ENCODE results near the gene BACH2. TPM values are rescaled to one million over a fixed set of nuclear protein-coding genes. Genes with fewer than 3 reads are reported as not detected.
"Not testable (repeated sequence)": the region's sequence is repeated elsewhere in the genome, so short reads cannot be mapped to it uniquely, and the experiment has no call there.

BACH2 gene
- total RNA-seq: 7.7 TPM

GRCh38 chr6:90296341-90297114 lies at the start of gene BACH2:
TSS of gene BACH2 (minus strand) at chr6:90296843. CDS start at chr6:90008844, 287,999 bp downstream.
- no peaks in the 10 kb centered on the region for H3K36me3 ChIP-seq
- intact Hi-C loops (cut with DNase I): loop anchor here (1.0 to 5.0 kb wide), 9 partner anchors 72 to 468 kb away; partner anchors contain the start of genes CASP8AP2 and MAP3K7
- DNase-seq (ENCODE audit: low spot score in 2 of 2): peak; percentile 75 to 96
- peak in 1 of 3 experiments; percentile 18 for TF ChIP-seq CTCF (IDR thresholded peaks at IDR 0.05)
- H3K9me3 ChIP-seq: no peaks in the 10 kb centered on the region
- H3K4me3 ChIP-seq: peak within 1 kb of the TSS; percentile 87 to 94
- H3K4me1 ChIP-seq: peaks cover 2 to 10% of the 10 kb centered on the region in 2 donors
- H3K27ac ChIP-seq: peak within 1 kb of the TSS; percentile 91 to 95
- no peaks in the 10 kb centered on the region for H3K27me3 ChIP-seq

GRCh38 chr6:90343576-90343975 lies 46.9 kb upstream of the BACH2 start:
- no peak for DNase-seq (ENCODE audit: low spot score in 2 of 2)
- H3K27ac ChIP-seq: no peak overlapping the region
- H3K4me3 ChIP-seq: no peak overlapping the region
- no peak for TF ChIP-seq CTCF (IDR thresholded peaks at IDR 0.05)
- no peaks in the 10 kb centered on the region for H3K9me3 ChIP-seq
- intact Hi-C loops (cut with DNase I): no loop called here
- H3K4me1 ChIP-seq: no peaks in the 10 kb centered on the region
- H3K27me3 ChIP-seq: no peaks in the 10 kb centered on the region
- no peaks in the 10 kb centered on the region for H3K36me3 ChIP-seq

- H3K4me1 ChIP-seq: no peaks in the 10 kb centered on the region
- no peak for TF ChIP-seq CTCF (IDR thresholded peaks at IDR 0.05)
- no peak overlapping the region for H3K27ac ChIP-seq
- H3K9me3 ChIP-seq: no peaks in the 10 kb centered on the region
- no peak for DNase-seq (ENCODE audit: low spot score in 2 of 2)
- intact Hi-C loops (cut with DNase I): no loop called here
- H3K4me3 ChIP-seq: no peak overlapping the region
- no peaks in the 10 kb centered on the region for H3K27me3 ChIP-seq
- no peaks in the 10 kb centered on the region for H3K36me3 ChIP-seq
Measured at GRCh38 chr6:90338409-90338808, 41.8 kb upstream of the BACH2 start.

GRCh38 chr6:90336388-90336947 lies 39.8 kb upstream of the BACH2 start:
- no peak for TF ChIP-seq CTCF (IDR thresholded peaks at IDR 0.05)
- H3K4me1 ChIP-seq: no peaks in the 10 kb centered on the region
- DNase-seq (ENCODE audit: low spot score in 2 of 2): no peak
- no peaks in the 10 kb centered on the region for H3K9me3 ChIP-seq
- no peak overlapping the region for H3K27ac ChIP-seq
- no peak overlapping the region for H3K4me3 ChIP-seq
- intact Hi-C loops (cut with DNase I): no loop called here
- no peaks in the 10 kb centered on the region for H3K36me3 ChIP-seq
- no peaks in the 10 kb centered on the region for H3K27me3 ChIP-seq

GRCh38 chr6:90333928-90334327 lies 37.3 kb upstream of the BACH2 start:
- no peaks in the 10 kb centered on the region for H3K36me3 ChIP-seq
- no peaks in the 10 kb centered on the region for H3K4me1 ChIP-seq
- H3K9me3 ChIP-seq: no peaks in the 10 kb centered on the region
- no peak overlapping the region for H3K27ac ChIP-seq
- H3K4me3 ChIP-seq: no peak overlapping the region
- H3K27me3 ChIP-seq: no peaks in the 10 kb centered on the region
- intact Hi-C loops (cut with DNase I): no loop called here
- no peak for TF ChIP-seq CTCF (IDR thresholded peaks at IDR 0.05)
- no peak for DNase-seq (ENCODE audit: low spot score in 2 of 2)

- DNase-seq (ENCODE audit: low spot score in 2 of 2); H3K27ac ChIP-seq; H3K9me3 ChIP-seq; H3K36me3 ChIP-seq; H3K27me3 ChIP-seq; intact Hi-C loops (cut with DNase I); H3K4me1 ChIP-seq; H3K4me3 ChIP-seq: not testable (repeated sequence)
Measured at GRCh38 chr6:90332978-90333543, 36.4 kb upstream of the BACH2 start.

All from ascending aorta (tissue), 2 donors.